Stomach smooth muscle (tissue), 2 donors: ENCODE results near the gene SIK3.
A peak's percentile ranks its signal among the peaks of the same experiment; 100 is the strongest.

ENCODE experiments used
- H3K27ac ChIP-seq: one replicate; pipeline ENCODE4 v1.7.0; 2013; ENCODE audit warnings: mild to moderate bottlenecking, low read length, inconsistent platforms
- H3K27me3 ChIP-seq, 2 donors: one replicate each; pipeline ENCODE4 v1.7.0; 2013; ENCODE audit warnings: low read length in 2 of 2; ENCODE audit not compliant: insufficient read depth in 2 of 2, control insufficient read depth in 1 of 2
- H3K36me3 ChIP-seq, 2 donors: one replicate each; pipeline ENCODE4 v1.7.0; 2013; ENCODE audit warnings: low read length in 2 of 2; ENCODE audit not compliant: control insufficient read depth in 2 of 2, insufficient read depth in 2 of 2
- H3K4me1 ChIP-seq: one replicate; pipeline ENCODE4 v1.7.0; 2013; ENCODE audit warnings: low read length; ENCODE audit not compliant: control insufficient read depth, insufficient read depth
- H3K4me3 ChIP-seq, 2 donors: one replicate each; pipeline ENCODE4 v1.7.0; 2013; ENCODE audit warnings: low read length in 2 of 2
- H3K9ac ChIP-seq, 2 donors: one replicate each; pipeline ENCODE4 v1.7.0; 2013; ENCODE audit warnings: low read length in 2 of 2, mild to moderate bottlenecking in 1 of 2
- H3K9me3 ChIP-seq, 2 donors: one replicate each; pipeline ENCODE4 v1.7.0; 2013; ENCODE audit warnings: low read length in 2 of 2; ENCODE audit not compliant: control insufficient read depth in 2 of 2
- donor health status: healthy.
- donor health status: Pancreatic carcinoma.

The SIK3 gene

GRCh38 chr11:117107701-117108590, 9.7 kb upstream of the SIK3 start:
- no peak overlapping the region for H3K4me3 ChIP-seq
- H3K27ac ChIP-seq: no peak overlapping the region
- no peaks in the 10 kb centered on the region for H3K36me3 ChIP-seq
- no peaks in the 10 kb centered on the region for H3K9me3 ChIP-seq
- peaks cover 5% of the 10 kb centered on the region for H3K4me1 ChIP-seq
- no peak overlapping the region for H3K9ac ChIP-seq
- H3K27me3 ChIP-seq: no peaks in the 10 kb centered on the region

GRCh38 chr11:117100556-117100955, 2.3 kb upstream of the SIK3 start:
- no peak overlapping the region for H3K9ac ChIP-seq
- H3K27me3 ChIP-seq: no peaks in the 10 kb centered on the region
- H3K36me3 ChIP-seq: no peaks in the 10 kb centered on the region
- peaks cover 29% of the 10 kb centered on the region for H3K4me1 ChIP-seq
- H3K4me3 ChIP-seq: no peak overlapping the region
- H3K9me3 ChIP-seq: no peaks in the 10 kb centered on the region
- H3K27ac ChIP-seq: peak overlapping the region; percentile 100

DNA sequence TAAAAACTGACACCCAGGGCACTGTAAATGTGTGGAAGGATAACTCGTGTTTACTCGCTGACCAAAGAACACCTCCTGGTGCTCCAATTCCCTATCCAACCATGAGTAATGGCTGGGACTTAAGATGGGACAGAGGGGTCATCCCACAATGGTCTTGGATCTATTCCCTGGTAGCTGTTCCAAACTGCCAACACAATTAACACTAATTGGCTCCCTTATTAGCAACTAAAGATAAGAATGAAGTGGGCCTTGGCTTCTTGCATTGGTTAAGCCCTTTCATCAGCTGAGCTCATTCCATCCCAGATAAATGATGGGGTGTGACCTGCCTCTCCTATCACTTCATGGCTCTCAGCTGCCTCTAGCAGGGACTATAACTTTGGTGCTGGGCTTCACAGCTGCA, 1.5 kb upstream of the SIK3 start:
- no peaks in the 10 kb centered on the region for H3K36me3 ChIP-seq
- H3K4me3 ChIP-seq: no peak overlapping the region
- H3K27ac ChIP-seq: peak overlapping the region; percentile 100
- H3K9ac ChIP-seq: peak overlapping the region; percentile 36 to 85
- H3K27me3 ChIP-seq: no peaks in the 10 kb centered on the region
- H3K9me3 ChIP-seq: no peaks in the 10 kb centered on the region
- peaks cover 33% of the 10 kb centered on the region for H3K4me1 ChIP-seq

GRCh38 chr11:117097389-117098268, 599 bp downstream of the SIK3 start:
- Histone ChIP-seq H3K27me3 (no peaks in the 10 kb centered on the region), H3K9ac (peak overlapping the region; percentile 93), H3K9me3 (no peaks in the 10 kb centered on the region), H3K36me3 (no peaks in the 10 kb centered on the region), H3K4me3 (peak overlapping the region; percentile 89 to 91), H3K4me1 (peaks cover 36% of the 10 kb centered on the region), H3K27ac (peak overlapping the region; percentile 93)

DNA sequence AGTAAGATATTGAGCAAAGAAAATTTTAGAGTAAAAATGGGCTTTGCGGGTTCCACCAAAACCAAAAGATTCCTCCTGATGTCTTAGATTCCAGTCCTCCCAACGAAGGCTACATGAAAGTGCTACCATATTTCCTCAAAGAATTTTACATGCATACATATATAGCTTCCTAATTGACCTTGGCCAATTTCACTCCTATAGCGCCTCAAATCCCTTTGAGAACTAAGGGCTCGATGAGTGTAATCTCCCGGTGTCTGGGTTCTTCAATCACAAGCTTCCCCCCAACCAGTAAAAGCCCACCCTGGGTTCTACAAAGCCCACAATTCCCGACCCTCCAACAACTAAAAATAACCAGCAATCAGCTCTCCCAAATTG, 1.2 kb downstream of the SIK3 start:
- H3K27me3 ChIP-seq: no peaks in the 10 kb centered on the region
- H3K4me1 ChIP-seq: peaks cover 41% of the 10 kb centered on the region
- no peaks in the 10 kb centered on the region for H3K9me3 ChIP-seq
- peak overlapping the region; percentile 89 to 91 for H3K4me3 ChIP-seq
- peak overlapping the region; percentile 93 for H3K9ac ChIP-seq
- no peaks in the 10 kb centered on the region for H3K36me3 ChIP-seq
- peak overlapping the region; percentile 93 for H3K27ac ChIP-seq

- H3K9me3 ChIP-seq: no peaks in the 10 kb centered on the region
- H3K9ac ChIP-seq: peak overlapping the region; percentile 93
- H3K4me1 ChIP-seq: peaks cover 42% of the 10 kb centered on the region
- no peaks in the 10 kb centered on the region for H3K36me3 ChIP-seq
- peak overlapping the region; percentile 93 for H3K27ac ChIP-seq
- peak overlapping the region; percentile 89 to 91 for H3K4me3 ChIP-seq
- no peaks in the 10 kb centered on the region for H3K27me3 ChIP-seq
Measured at GRCh38 chr11:117096201-117096991, 1.8 kb downstream of the SIK3 start.

DNA sequence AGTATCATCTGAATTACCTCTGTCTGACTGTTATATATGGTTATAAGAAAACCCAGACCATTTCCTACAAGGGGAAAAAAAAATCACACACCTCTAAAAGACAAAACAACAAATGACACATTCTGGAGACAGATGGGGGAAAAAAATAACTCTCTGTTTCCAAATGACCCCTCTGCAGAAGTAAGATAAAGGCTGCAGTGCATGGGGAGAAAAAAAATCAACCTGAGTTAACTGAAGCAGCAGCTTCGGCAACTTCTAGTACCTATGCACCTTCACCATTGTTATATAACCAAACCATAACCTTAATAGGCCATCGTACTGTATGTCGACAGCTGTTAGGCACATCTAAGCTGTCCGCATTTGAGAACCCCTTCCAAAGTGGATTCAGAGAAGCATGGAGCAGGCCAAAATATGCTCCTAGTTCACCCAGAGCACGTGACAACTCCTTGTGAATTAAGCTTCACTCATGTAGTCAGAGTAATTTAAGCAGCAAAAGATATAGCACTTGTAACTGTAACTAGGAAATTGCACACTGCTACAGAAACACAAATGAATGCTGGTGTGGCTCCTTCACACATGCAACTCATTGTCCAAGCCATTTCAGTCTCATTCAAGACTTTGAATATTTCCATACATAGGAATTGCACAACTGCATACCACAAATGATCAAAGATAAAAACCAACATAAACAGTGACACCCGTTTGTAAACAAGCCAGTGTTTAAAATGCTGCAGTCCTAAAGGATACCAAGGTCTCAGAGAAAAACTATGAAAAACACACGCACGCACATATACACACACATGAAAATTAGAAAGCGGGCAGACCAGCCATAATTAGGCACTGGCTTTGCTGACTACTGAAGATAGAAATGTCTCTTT, 2.7 kb downstream of the SIK3 start:
- Histone ChIP-seq H3K36me3 (no peaks in the 10 kb centered on the region), H3K4me3 (peak overlapping the region; percentile 89 to 91), H3K27me3 (no peaks in the 10 kb centered on the region), H3K4me1 (peaks cover 42% of the 10 kb centered on the region), H3K27ac (peak overlapping the region; percentile 93), H3K9me3 (no peaks in the 10 kb centered on the region), H3K9ac (peak overlapping the region; percentile 42 to 93)

DNA sequence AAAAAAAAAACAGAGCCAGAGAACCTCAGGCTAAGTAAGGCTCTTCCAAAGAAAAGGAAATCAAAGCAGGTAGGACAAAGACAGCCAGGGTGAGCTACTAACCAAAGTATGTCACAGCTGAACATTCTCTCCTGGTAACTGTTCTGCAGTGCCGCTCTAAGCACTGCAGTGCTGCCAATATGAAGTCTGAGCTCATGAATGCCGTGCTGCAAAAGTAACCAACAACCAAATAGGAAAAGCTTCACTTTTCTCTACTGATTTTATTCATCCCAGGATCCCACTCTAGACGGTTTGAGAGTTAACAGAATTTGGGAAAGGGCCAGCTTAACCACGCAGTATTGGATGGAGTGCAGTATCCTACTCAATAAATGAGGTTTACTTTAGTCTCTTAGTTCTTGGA, 3.5 kb downstream of the SIK3 start:
- H3K9ac ChIP-seq: peak overlapping the region in 1 of 2 donors; percentile 59
- peak overlapping the region; percentile 38 to 91 for H3K4me3 ChIP-seq
- H3K27ac ChIP-seq: peak overlapping the region; percentile 93
- no peaks in the 10 kb centered on the region for H3K27me3 ChIP-seq
- H3K9me3 ChIP-seq: no peaks in the 10 kb centered on the region
- H3K36me3 ChIP-seq: no peaks in the 10 kb centered on the region
- H3K4me1 ChIP-seq: peaks cover 42% of the 10 kb centered on the region

- H3K4me1 ChIP-seq: peaks cover 30% of the 10 kb centered on the region
- no peak overlapping the region for H3K4me3 ChIP-seq
- H3K9ac ChIP-seq: no peak overlapping the region
- no peaks in the 10 kb centered on the region for H3K9me3 ChIP-seq
- H3K36me3 ChIP-seq: no peaks in the 10 kb centered on the region
- peak overlapping the region; percentile 62 for H3K27ac ChIP-seq
- no peaks in the 10 kb centered on the region for H3K27me3 ChIP-seq
Measured at GRCh38 chr11:117092951-117093590, 5.2 kb downstream of the SIK3 start.
